SK-N-MC (cell line): ENCODE measurements around the gene DARS1.

Experiments used
- EZH2 ChIP-seq: fragments of 200-600 bp; sonication (generic); IDR thresholded peaks from one replicate; pipeline ENCODE4 v1.6.1; 2017; ENCODE audit warnings: antibody characterized with exemption
- FOXP2 ChIP-seq: optimal IDR thresholded peaks from 2 replicates; pipeline ENCODE3; 2011; ENCODE audit warnings: mild to moderate bottlenecking, moderate library complexity; ENCODE audit not compliant: insufficient read depth; ENCODE audit errors: extremely low read length, control extremely low read depth

DNA sequence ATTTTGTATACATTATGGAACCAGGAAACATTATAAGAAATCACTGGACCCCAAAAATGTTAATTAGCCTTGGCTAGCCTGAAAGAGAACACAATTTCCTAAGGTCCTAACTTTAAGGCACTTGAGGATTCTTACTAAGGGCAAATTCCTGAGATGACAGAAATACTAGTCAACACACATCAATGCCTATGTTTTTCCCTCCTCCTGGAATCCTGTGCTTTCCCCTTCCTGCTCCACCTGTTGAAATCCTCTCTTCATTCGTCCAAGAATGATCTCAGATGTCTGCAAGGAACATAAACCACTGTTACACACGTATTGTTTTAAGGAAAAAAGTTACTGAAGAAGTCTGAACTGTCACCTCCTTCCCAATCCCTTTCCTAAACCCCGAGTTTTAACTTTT is 21.2 kb upstream of the DARS1 start:
- TF ChIP-seq EZH2 (no peak), FOXP2 (no peak)
